ENCODE data around the gene ODF2.

The ODF2 gene

DNA sequence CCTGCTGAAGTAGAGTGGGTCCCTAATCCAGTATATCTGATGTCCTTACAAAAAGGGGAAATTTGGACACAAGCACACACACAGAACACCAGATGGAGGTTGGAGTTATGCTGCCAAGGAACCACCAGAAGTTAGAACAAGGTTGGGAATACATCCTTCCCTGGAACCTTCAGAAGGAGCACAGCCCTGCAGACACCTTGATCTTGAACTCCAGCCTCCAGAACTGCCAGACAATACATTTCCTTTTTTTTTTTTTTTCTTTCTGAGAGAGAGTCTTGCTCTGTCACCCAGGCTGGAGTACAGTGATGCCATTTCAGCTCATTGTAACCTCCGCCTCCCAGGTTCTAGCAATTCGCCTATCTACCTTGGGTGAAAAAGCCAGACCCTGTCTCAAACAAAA, 7.1 kb upstream of the ODF2 start:
- H3K4me3 ChIP-seq (ENCODE audit: low read depth, low read length): no peak overlapping the region
- H3K27ac ChIP-seq: no peak overlapping the region
- H3K4me1 ChIP-seq: no peaks in the 10 kb centered on the region
- no peaks in the 10 kb centered on the region for H3K79me2 ChIP-seq
- H2AFZ ChIP-seq: no peak overlapping the region
- no peak overlapping the region for H3K4me2 ChIP-seq (ENCODE audit: low read length)
- H3K9me3 ChIP-seq (ENCODE audit: control insufficient read depth, low read length): no peaks in the 10 kb centered on the region
- TF ChIP-seq, protein P1, sequence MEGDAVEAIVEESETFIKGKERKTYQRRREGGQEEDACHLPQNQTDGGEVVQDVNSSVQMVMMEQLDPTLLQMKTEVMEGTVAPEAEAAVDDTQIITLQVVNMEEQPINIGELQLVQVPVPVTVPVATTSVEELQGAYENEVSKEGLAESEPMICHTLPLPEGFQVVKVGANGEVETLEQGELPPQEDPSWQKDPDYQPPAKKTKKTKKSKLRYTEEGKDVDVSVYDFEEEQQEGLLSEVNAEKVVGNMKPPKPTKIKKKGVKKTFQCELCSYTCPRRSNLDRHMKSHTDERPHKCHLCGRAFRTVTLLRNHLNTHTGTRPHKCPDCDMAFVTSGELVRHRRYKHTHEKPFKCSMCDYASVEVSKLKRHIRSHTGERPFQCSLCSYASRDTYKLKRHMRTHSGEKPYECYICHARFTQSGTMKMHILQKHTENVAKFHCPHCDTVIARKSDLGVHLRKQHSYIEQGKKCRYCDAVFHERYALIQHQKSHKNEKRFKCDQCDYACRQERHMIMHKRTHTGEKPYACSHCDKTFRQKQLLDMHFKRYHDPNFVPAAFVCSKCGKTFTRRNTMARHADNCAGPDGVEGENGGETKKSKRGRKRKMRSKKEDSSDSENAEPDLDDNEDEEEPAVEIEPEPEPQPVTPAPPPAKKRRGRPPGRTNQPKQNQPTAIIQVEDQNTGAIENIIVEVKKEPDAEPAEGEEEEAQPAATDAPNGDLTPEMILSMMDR (IDR thresholded peaks at IDR 0.05): no peak
- H3K9ac ChIP-seq: no peak overlapping the region
- no peaks in the 10 kb centered on the region for H3K27me3 ChIP-seq (ENCODE audit: control insufficient read depth, insufficient read depth, low read length)
- no peaks in the 10 kb centered on the region for H3K36me3 ChIP-seq (ENCODE audit: control insufficient read depth, insufficient read depth, low read length)

DNA sequence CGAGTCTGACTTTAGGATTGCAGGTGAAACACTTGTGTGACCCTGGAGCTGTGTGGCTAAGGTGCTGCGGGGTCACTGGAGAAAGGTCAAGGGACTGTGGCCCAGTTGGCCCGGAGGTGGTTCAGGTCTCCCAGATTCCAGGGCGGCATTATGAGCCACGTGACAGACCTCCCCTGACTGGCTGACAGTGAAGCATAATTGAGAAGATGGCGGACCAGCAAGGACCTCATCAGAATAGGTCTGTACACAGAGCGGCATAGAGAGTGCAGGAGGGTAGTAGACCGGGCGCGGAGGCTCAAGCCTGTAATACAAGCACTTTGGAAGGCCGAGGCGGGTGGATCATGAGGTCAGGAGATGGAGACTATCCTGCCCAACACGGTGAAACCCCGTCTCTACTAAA, 815 bp upstream of the ODF2 start:
- Histone ChIP-seq H3K4me3 (ENCODE audit: low read depth, low read length) (no peak overlapping the region), H3K9ac (no peak overlapping the region), H3K27me3 (ENCODE audit: control insufficient read depth, insufficient read depth, low read length) (no peaks in the 10 kb centered on the region), H3K36me3 (ENCODE audit: control insufficient read depth, insufficient read depth, low read length) (no peaks in the 10 kb centered on the region), H3K9me3 (ENCODE audit: control insufficient read depth, low read length) (no peaks in the 10 kb centered on the region), H3K4me2 (ENCODE audit: low read length) (no peak overlapping the region), H3K4me1 (no peaks in the 10 kb centered on the region), H2AFZ (no peak overlapping the region), H3K27ac (no peak overlapping the region), H3K79me2 (no peaks in the 10 kb centered on the region)
- TF ChIP-seq, protein P1 (IDR thresholded peaks at IDR 0.05): no peak

DNA sequence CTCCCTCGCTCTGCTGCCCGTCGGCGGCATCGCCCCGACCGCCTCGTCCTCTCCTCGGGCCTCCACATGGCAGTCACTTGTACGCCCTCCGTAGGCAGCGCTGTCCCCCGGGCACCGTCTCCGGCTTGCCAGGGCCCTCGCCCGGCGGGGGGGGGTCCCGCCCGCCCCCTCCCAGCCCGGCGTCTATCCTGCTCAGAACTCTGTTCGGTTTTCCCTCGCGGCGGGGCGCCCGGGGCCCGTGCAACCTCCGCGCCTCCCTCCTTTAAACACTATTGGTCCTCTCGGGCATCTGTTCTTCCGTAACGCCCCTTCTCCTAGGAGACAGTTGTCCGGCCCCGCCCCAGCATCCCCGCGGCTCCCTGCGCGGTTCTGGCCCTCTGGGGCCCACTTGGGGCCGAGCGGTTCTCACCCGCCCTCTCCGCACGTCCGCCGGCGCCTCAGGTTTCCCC, 831 bp downstream of the ODF2 start:
- TF ChIP-seq, protein P1 (IDR thresholded peaks at IDR 0.05): no peak
- Histone ChIP-seq H3K27ac (peak overlapping the region; percentile 59), H3K4me1 (no peaks in the 10 kb centered on the region), H3K9me3 (ENCODE audit: control insufficient read depth, low read length) (no peaks in the 10 kb centered on the region), H3K36me3 (ENCODE audit: control insufficient read depth, insufficient read depth, low read length) (no peaks in the 10 kb centered on the region), H3K9ac (no peak overlapping the region), H2AFZ (peak overlapping the region; percentile 68), H3K4me2 (ENCODE audit: low read length) (peak overlapping the region; percentile 100), H3K79me2 (no peaks in the 10 kb centered on the region), H3K27me3 (ENCODE audit: control insufficient read depth, insufficient read depth, low read length) (no peaks in the 10 kb centered on the region), H3K4me3 (ENCODE audit: low read depth, low read length) (peak overlapping the region; percentile 76)

DNA sequence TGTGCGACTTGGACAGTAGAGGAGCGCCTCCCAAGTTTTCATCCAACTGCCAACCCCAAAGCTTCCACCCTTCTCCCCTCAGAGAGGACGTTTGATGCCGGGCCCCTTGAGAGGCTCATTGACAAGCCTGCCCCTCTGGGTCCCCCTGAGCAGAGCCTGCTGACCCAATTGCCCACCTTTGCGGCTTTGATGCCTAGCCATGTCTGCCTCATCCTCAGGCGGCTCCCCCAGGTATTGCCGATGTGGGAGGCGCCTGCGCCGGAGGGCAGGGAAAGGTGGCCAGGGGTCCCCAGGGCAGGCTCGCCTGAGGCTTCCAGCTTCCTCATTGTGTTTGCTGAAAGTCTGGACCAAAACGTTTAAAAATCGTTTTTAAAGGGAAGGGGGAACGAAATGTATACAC, 1.4 kb downstream of the ODF2 start:
- TF ChIP-seq, protein P1 (IDR thresholded peaks at IDR 0.05): no peak
- Histone ChIP-seq H3K9me3 (ENCODE audit: control insufficient read depth, low read length) (no peaks in the 10 kb centered on the region), H3K4me2 (ENCODE audit: low read length) (peak overlapping the region; percentile 100), H3K79me2 (no peaks in the 10 kb centered on the region), H3K9ac (no peak overlapping the region), H3K4me1 (no peaks in the 10 kb centered on the region), H2AFZ (peak overlapping the region; percentile 68), H3K27me3 (ENCODE audit: control insufficient read depth, insufficient read depth, low read length) (no peaks in the 10 kb centered on the region), H3K4me3 (ENCODE audit: low read depth, low read length) (peak overlapping the region; percentile 76), H3K27ac (no peak overlapping the region), H3K36me3 (ENCODE audit: control insufficient read depth, insufficient read depth, low read length) (no peaks in the 10 kb centered on the region)

DNA sequence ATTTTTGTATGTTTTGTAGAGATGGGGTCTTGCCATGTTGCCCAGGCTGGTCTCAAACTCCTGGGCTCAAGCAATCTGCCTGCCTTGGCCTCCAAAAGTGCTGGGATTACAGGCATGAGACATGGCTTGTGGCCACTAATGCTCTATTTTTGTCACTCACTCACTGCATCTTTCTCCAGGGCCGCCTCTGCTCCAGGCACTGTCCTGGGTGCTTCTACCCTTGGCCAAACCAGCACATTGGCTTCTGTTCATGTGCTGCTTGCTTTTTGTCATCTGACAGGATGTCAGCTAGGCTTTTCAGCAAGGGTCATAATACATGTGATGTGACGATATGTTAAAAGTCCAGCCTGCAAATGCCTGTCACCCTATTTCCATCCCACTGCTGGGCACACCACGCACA, 3.2 kb downstream of the ODF2 start:
- Histone ChIP-seq H3K4me2 (ENCODE audit: low read length) (no peak overlapping the region), H3K9me3 (ENCODE audit: control insufficient read depth, low read length) (no peaks in the 10 kb centered on the region), H3K4me3 (ENCODE audit: low read depth, low read length) (no peak overlapping the region), H2AFZ (no peak overlapping the region), H3K4me1 (no peaks in the 10 kb centered on the region), H3K27ac (no peak overlapping the region), H3K36me3 (ENCODE audit: control insufficient read depth, insufficient read depth, low read length) (no peaks in the 10 kb centered on the region), H3K9ac (no peak overlapping the region), H3K27me3 (ENCODE audit: control insufficient read depth, insufficient read depth, low read length) (no peaks in the 10 kb centered on the region), H3K79me2 (no peaks in the 10 kb centered on the region)
- TF ChIP-seq, protein P1 (IDR thresholded peaks at IDR 0.05): no peak
